DOHH2 (cell line): ENCODE measurements around the gene POLR3GL.

Experiments
- H3F3A ChIP-seq: fragments of 200-600 bp; sonication (generic), shearing (Covaris generic); 2 replicates; pipeline ENCODE4 v1.6.0; 2016; ENCODE audit warnings: antibody characterized with exemption, mild to moderate bottlenecking; ENCODE audit not compliant: control insufficient read depth, insufficient read depth
- H3K27ac ChIP-seq: fragments of 200-600 bp; sonication (generic); 2 replicates; pipeline ENCODE4 v1.5.1; 2014; ENCODE audit warnings: low read depth, mild to moderate bottlenecking, low read length, moderate library complexity
- H3K27me3 ChIP-seq: fragments of 200-600 bp; sonication (generic); 2 replicates; pipeline ENCODE4 v1.6.1; 2014; ENCODE audit warnings: mild to moderate bottlenecking, low read length, mixed read lengths; ENCODE audit not compliant: control insufficient read depth
- H3K36me3 ChIP-seq: fragments of 200-600 bp; sonication (generic); 2 replicates; pipeline ENCODE4 v1.6.1; 2014; ENCODE audit warnings: mild to moderate bottlenecking, low read length, moderate library complexity, mixed read lengths; ENCODE audit not compliant: control insufficient read depth
- H3K4me1 ChIP-seq: fragments of 200-600 bp; sonication (generic); 2 replicates; pipeline ENCODE4 v1.6.1; 2014; ENCODE audit warnings: mild to moderate bottlenecking, low read length, mixed read lengths; ENCODE audit not compliant: control insufficient read depth
- H3K4me2 ChIP-seq: fragments of 200-600 bp; sonication (generic); 2 replicates; pipeline ENCODE4 v1.6.0; 2014; ENCODE audit warnings: mild to moderate bottlenecking, low read length, moderate library complexity
- H3K4me3 ChIP-seq: fragments of 200-600 bp; sonication (generic); 2 replicates; pipeline ENCODE4 v1.5.1; 2014; ENCODE audit warnings: mild to moderate bottlenecking, low read length, mixed read lengths
- H3K79me2 ChIP-seq: fragments of 200-600 bp; sonication (generic); 2 replicates; pipeline ENCODE4 v1.6.1; 2014; ENCODE audit warnings: mild to moderate bottlenecking, low read length, mixed read lengths; ENCODE audit not compliant: control insufficient read depth
- H3K9me2 ChIP-seq: fragments of 200-600 bp; sonication (generic); replicated peaks from 2 replicates; pipeline ENCODE4 v1.6.1; 2014; ENCODE audit warnings: mild to moderate bottlenecking, low read length, mixed read lengths; ENCODE audit not compliant: control insufficient read depth
- H3K9me3 ChIP-seq: fragments of 200-600 bp; sonication (generic); 2 replicates; pipeline ENCODE4 v1.6.1; 2014; ENCODE audit warnings: antibody characterized with exemption, low read length, mixed read lengths; ENCODE audit not compliant: control insufficient read depth, insufficient read depth
- H4K20me1 ChIP-seq: fragments of 200-600 bp; sonication (generic); 2 replicates; pipeline ENCODE4 v1.6.0; 2014; ENCODE audit warnings: low read depth, mild to moderate bottlenecking, antibody characterized with exemption, low read length, moderate library complexity; ENCODE audit not compliant: control insufficient read depth, insufficient read depth
- CTCF ChIP-seq: fragments of 200-600 bp; sonication (generic); IDR thresholded peaks from one replicate; pipeline ENCODE4 v1.5.1; 2014; ENCODE audit warnings: antibody characterized with exemption, mild to moderate bottlenecking, low read depth, low read length; ENCODE audit not compliant: poor library complexity, severe bottlenecking
- EZH2phosphoT487 ChIP-seq: fragments of 200-600 bp; sonication (generic); IDR thresholded peaks from 2 replicates; pipeline ENCODE4 v1.6.1; 2017; ENCODE audit warnings: borderline replicate concordance, mild to moderate bottlenecking, antibody characterized with exemption, low read length, moderate library complexity, mixed read lengths

The POLR3GL gene

GRCh38 chr1:145922266-145922665 lies 42.2 kb upstream of the POLR3GL start:
- H3K9me3 ChIP-seq = no peaks in the 10 kb centered on the region
- TF ChIP-seq EZH2phosphoT487 (no peak), CTCF (no peak)
- no peak overlapping the region for H3K4me2 ChIP-seq
- H3K79me2 ChIP-seq = peaks cover 29% of the 10 kb centered on the region
- peaks cover 24% of the 10 kb centered on the region for H3F3A ChIP-seq
- no peaks in the 10 kb centered on the region for H3K27me3 ChIP-seq
- H3K9me2 ChIP-seq = no peaks in the 10 kb centered on the region
- peaks cover 37% of the 10 kb centered on the region for H3K36me3 ChIP-seq
- peaks cover 8% of the 10 kb centered on the region; the same call in 1 of the 2 replicates for H4K20me1 ChIP-seq
- H3K4me1 ChIP-seq = peaks cover 24% of the 10 kb centered on the region
- H3K27ac ChIP-seq = no peak overlapping the region
- no peak overlapping the region for H3K4me3 ChIP-seq

GRCh38 chr1:145926686-145927062 lies 37.8 kb upstream of the POLR3GL start:
- Histone ChIP-seq H3K4me3 (peak overlapping the region; percentile 87), H3K36me3 (peaks cover 38% of the 10 kb centered on the region)
- TF ChIP-seq EZH2phosphoT487 = no peak
- no peak for TF ChIP-seq CTCF

GRCh38 chr1:145927063-145927886 lies 37.2 kb upstream of the POLR3GL start, which contains the start of gene RBM8A:
Gene RBM8A, minus strand, starts transcription at chr1:145927484. Its CDS starts 58 bp downstream, at chr1:145927426.
- Histone ChIP-seq H3K9me3 (no peaks in the 10 kb centered on the region), H4K20me1 (peaks cover 8% of the 10 kb centered on the region; the same call in 1 of the 2 replicates), H3K79me2 (peaks cover 29% of the 10 kb centered on the region), H3K4me1 (peaks cover 22% of the 10 kb centered on the region), H3K4me3 (peak within 1 kb of the TSS; percentile 87), H3K9me2 (no peaks in the 10 kb centered on the region), H3K36me3 (peaks cover 36% of the 10 kb centered on the region), H3K27me3 (no peaks in the 10 kb centered on the region), H3F3A (peaks cover 38% of the 10 kb centered on the region), H3K27ac (peak within 1 kb of the TSS; percentile 86), H3K4me2 (peak within 1 kb of the TSS; percentile 83)
- TF ChIP-seq CTCF = peak; percentile 87
- TF ChIP-seq EZH2phosphoT487 = no peak

More at GRCh38 chr1:145926686-145927062, 37.8 kb upstream of the POLR3GL start:
- H3K9me2 ChIP-seq = no peaks in the 10 kb centered on the region
- H3K79me2 ChIP-seq = peaks cover 29% of the 10 kb centered on the region
- peak overlapping the region; percentile 86 for H3K27ac ChIP-seq
- peaks cover 41% of the 10 kb centered on the region for H3F3A ChIP-seq
- H3K4me1 ChIP-seq = peaks cover 16% of the 10 kb centered on the region
- H3K4me2 ChIP-seq = peak overlapping the region; percentile 83
- H4K20me1 ChIP-seq = peaks cover 8% of the 10 kb centered on the region; the same call in 1 of the 2 replicates
- no peaks in the 10 kb centered on the region for H3K9me3 ChIP-seq
- no peaks in the 10 kb centered on the region for H3K27me3 ChIP-seq
